Activated CD4-positive, alpha-beta T cell treated with anti-CD3 and anti-CD28 coated beads for 48 hours (primary cell): Measurements from ENCODE around the gene WDR53.
"Not testable (repeated sequence)": the region's sequence is repeated elsewhere in the genome, so short reads cannot be mapped to it uniquely, and the experiment has no call there.

Experiments
- DNase-seq: peaks from one replicate; pipeline ENCODE4 v3.0.0-alpha.2; 2020

WDR53 gene

DNA sequence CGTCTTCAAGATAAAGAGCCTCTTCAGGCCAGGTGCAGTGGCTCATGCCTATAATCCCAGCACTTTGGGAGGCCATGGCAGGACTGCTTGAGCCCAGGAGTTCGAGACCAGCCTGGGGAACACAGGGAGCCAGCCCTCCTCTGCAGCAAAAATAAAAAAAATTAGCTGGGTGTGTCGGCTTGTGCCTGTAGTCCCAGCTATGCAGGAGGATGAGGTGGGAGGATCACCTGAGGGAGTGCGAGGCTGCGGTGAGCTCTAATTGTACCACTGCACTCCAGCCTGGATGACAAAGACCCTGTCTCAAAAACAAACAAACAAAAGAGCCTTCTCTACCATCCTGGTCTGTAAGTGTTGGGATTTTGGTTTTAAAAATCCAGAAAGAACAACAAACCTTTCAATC, 11.1 kb downstream of the WDR53 start:
- no peak for DNase-seq

DNA sequence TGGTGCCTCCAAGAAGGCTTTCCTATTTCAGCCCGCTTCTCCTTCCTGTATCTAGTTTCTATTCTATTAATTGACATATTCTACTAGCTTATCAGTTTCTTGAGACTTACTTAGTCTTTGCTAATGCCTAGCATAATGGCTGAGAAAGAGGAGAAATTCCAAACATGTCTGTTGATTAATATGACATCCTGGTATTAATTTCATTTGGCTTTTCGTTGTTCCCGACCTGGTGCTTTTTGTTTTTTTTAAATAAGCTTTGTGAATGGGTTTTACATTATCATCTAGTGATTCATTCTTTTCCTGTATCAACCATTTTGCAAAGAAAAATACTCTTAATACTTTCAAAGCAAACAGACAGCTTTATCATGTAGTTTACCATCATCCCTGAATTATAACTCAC, 13.1 kb downstream of the WDR53 start:
- DNase-seq: no peak

DNA sequence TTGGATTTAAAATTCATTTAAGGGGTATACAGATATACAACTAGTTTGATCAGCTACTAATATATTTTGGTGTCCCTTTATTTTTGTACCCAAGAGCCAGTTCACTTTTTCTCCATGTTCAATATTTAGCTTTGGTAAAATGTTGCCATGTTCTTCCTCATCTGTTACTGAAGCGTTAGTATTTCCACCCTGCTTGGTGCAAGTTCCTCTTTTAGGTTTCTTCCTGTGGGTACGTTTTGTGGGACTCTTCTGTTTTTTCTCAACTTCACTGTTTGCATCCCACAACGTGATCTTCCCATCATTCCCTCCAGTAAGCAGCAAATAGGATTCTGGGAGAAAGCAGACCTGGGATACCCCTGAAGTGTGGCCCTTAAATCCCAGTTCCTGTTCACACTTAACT, 14.1 kb downstream of the WDR53 start:
- no peak for DNase-seq

DNA sequence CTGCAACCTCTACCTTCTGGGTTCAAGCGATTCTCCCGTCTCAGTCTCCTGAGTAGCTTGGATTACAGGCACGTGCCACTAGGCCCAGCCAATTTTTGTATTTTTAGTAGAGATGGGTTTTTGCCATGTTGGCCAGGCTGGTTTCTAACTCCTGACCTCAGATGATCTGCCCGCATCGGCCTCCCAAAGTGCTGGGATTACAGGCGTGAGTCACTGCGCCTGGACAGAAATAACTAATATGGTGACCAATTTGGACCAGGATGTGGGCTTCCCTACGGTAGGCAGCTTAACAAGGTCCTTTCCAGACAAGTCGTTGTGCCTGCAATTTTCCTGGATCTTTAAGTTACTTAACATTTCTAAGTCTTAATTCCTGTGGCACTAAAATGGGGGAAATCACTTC, 14.8 kb downstream of the WDR53 start:
- no peak for DNase-seq

DNA sequence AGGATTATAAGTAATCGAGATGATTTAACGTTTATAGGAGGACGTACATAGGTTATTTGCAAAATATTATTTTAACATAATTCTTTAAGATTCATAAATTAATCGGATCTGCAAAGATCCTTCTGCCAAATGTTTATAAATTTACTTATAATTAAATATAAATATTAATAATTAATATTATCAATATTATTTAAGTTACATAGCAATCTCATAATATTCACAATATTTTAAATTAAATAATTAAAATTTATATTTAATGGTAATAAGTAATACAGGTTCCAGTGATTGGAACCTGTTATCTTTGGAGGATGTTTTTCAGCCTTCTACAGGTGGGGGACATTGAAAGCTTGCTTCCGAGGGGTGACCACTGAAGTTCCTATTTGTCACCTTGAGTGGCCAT, 16.1 kb downstream of the WDR53 start:
- DNase-seq: no peak

DNA sequence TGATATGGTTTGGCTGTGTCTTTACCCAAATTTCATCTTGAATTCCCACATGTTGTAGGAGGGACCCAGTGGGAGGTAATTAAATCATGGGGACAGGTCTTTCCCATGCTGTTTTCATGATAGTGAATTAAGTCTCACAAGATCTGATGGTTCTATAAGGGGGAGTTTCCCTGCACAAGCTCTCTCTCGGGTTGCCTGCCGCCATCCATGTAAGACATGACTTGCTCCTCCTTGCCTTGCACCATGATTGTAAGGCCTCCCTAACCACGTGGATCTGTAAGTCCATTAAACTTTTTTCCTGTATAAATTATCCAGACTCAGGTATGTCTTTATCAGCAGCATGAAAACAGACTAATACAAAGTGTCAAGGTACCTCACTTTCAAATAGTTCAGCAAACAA, 18.2 kb downstream of the WDR53 start:
- DNase-seq: not testable (repeated sequence)

DNA sequence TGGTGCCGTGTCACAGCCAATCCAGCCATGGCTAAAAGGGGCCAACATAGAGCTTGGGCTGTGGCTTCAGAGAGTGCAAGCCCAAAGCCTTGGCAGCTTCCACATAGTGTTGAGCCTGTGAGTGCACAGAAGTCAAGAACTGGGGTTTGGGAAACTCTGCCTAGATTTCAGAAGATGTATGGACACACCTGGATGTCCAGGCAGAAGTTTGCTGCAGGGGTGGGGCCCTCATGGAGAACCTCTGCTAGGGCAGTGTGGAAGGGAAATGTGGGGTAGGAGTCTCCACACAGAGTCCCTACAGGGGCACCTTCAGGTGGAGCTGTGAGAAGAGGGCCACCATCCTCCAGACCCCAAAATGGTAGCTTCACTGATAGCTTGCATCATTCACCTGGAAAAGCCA, 19.0 kb downstream of the WDR53 start:
- DNase-seq: not testable (repeated sequence)

DNA sequence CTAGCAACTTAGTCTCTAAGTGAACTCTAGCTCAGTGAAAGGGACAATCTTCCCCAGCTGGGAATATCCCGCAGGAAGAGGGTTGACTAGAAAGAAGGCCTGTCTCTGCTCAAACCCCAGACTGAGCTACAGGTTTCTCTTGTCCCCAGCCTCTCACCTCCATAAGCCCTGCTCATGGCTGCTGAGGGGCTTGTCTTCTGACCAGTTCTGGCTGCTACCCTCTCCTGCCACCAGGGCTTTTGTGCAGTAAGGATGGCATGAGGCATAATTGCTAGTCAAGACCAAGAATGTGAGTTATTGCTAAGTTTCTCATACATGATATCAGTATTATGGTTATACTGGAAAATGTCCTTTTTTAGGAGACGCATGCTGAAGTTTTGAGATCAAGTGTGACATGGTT, 21.3 kb downstream of the WDR53 start:
- DNase-seq: no peak

DNA sequence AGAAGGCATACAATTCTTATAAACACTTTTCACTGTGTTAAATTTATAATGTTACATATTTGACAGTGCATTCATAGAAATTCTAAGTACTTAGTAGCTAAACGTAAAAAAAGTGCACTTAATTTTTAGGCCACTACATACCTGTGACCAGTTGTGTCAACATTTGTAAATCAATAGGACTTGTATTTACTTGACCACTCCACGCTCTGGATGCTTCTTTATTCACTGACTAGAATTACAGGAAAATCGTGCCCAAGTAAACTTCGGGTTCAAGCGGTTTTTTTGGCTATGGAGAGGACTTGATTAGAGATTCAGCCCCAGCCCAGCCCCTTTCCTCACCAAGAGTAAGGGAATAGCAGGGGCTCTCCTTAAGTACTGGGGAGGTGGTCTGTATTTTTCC, 21.8 kb downstream of the WDR53 start:
- DNase-seq: no peak

DNA sequence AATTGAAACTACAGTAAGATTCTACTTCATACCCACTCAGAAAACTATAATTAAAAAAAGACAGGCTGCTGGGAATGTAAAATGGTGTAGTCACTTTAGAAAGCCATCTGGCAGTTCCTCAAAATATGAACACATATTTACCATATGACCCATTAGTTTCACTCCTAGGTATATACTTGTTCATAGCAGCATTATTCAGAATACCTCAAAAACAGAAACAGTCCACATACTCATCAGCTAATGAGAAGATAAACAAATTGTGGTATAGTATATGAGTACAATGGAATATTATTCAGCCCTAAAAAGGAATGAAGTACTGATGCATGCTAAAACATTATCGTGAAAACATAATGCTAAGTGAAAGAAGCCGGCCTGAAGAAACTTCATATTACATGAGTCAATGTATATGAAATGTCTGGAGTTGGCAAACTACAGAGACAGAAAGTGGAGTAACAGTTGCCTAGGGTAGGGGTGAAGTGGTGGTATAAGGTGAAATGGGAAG, 23.8 kb downstream of the WDR53 start:
- DNase-seq: no peak

DNA sequence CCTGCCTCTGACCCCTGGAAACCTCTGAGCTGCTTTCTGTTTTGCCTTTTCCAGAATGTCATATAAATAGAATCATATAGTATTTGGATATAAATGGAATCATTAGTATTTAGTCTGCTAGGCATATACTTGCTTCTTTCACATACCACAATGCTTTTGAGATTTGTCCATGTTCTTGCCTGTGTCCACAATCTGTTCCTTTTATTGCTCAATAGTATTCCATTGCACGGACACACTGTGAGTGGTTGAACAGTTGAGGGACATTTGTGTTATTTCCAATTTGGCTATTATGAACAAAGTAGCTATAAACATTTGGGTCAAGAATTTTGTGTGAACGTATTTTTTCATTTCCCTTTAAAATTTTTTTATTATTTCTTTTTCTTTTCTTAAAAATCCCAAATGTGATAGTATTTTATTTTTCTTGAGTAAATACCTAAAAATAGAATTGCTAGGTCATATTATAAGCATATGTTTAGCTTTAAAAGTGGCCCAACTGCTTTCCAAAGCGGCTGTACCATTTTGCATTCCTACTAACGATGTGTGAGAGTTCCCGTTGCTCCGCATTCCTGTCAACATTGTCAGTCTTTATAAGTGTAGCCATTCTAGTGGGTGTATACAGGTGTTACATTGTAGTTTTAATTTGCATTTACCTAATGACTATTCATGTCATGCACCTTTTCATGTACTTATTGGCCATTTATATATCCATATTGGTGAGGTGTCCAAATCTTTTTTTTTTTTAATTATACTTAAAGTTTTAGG, 26.5 kb downstream of the WDR53 start:
- DNase-seq: no peak

DNA sequence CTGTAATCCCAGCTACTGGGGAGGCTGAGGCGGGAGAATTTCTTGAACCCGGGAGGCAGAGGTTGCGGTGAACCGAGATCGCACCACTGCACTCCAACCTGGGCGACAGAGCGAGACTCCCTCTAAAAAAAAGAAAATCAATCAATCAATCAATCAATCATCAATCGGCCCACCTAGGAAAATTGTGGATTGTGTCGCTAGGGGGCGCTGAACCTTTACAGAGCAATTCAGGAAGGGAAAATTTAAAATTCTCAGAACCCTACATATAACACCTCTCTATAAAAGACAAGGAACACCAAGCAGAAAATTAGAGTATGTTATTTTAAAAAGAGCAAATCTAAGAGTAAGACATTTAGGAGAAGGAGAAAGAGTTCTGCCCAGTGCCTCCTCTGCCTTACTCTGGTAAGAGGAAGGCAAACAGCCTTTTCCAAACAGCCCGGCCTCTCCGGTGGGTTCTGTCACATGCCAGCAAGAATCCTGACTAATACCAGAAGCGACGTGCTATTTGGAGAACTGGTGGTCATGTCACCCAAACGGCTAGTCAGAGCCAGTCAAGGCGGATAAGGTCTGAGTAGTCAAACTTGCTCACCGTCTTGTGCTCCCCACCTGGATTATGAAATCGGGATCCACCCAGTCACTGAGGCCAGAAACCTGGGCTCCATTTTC, 30.9 kb downstream of the WDR53 start:
- DNase-seq: peak; percentile 80

DNA sequence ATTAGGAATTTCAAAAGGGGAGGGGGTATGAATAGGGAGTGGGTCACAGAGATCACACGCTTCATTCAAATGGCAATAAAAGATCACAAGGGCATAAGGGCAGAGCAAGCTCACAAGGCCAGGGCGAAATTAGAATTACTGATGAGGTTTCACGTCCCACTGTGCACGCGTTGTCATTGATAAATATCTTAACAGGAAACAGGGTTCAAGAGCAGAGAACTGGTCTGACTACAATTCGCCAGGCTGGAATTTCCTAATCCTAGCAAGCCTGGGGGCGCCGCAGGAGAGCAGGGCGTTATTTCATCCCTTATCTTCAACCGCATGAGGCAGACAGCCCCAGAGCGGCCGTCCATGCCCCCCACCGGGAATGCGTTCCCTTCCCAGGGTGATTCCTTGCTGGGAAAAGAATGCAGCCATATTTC, 35.1 kb downstream of the WDR53 start:
- DNase-seq: no peak

DNA sequence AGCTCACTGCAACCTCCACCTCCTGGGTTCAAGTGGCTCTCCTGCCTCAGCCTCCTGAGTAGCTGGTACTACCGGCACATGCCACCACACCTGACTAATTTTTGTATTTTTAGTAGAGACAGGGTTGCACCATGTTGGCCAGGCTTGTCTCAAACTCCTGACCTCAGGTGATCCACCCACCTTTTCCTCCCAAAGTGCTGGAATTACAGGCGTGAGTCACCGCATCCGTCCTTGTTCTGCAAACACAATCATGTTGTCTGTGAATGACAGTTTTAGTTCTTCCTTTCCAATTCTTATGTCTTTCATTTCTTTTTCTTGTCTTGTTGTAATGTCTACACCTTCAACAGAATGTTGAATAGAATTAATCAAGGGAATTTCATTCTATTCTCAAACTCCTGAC, 36.9 kb downstream of the WDR53 start:
- no peak for DNase-seq

DNA sequence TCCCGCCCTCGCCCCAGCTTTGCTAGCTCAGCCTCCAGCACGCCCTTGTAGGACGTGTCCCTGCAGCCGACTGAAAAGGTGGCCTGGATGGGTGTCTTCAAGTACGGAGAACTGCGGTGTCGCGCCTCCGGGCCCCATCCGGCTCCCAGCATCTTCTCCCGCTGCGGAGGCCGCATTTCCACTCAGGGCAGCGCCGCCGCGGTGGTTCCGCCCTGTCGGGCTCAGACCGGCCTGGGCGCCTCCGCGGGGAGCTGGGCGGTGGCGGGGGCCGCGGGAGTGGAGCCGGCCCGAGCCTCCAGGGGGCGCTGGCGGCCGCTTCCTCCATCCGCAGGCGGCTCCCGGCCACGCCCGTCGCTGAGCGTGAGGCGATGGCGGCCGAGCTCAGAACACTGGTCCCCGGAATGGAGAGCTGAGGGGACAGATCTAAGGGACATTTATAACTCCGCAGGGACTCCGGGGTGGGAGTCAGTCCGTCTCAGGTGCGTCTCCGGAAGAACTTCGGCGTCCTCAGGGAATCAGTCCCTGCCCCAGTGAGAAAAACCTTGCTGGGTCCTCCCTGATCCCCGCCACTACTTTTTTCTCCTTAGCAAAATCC, 39.6 kb downstream of the WDR53 start:
- DNase-seq: peak; percentile 91

DNA sequence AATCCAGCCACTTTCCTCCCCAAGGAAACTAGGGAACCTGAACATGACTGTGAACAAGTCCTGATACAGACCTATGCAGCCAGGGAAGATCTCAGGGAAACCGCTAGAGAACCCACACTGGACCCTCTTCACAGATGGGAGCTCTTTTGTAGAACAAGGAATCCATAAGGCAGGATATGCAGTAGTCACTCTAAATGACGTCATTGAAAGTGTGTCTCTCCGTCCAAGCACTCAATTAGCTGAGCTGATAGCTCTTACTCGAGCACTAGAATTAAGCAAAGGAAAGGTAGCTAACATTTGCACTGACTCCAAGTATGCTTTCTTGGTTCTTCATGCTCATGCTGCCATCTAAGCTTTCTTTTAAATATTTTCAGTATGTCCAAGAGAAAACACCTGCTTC, 43.2 kb downstream of the WDR53 start:
- no peak for DNase-seq

DNA sequence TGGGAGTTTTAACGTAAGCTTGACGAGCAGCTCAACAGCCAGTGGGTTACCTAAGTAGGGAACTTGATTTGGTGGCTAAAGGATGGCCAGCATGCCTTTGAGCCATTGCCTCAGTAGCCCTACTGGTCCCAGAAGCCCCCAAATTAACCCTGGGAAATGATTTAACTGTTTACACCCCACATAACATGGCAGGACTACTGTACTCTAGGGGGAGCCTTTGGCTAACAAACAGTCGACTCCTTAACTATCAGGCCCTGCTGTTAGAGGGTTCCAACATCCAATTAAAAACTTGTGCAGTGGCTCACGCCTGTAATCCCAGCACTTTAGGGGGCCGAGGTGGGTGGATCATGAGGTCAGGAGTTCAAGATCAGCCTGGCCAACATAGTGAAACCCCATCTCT, 43.8 kb downstream of the WDR53 start:
- no peak for DNase-seq

DNA sequence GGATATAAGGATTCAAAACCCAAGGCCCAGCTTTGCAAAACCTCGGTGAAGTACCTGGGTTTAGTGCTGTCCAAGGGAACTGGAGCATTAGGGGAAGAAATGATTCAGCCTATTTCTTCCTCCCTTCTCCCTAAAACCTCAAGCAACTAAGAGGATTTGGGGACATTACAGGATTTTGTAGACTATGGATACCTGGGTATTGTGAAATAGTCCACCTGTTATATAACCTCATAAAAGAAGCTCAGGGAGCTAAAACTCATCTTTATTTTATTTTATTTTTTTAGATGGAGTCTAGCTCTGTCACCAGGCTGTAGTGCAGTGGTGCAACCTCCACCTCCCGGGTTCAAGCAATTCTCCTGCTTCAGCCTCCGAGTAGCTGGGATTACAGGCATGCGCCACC, 44.5 kb downstream of the WDR53 start:
- DNase-seq: no peak

DNA sequence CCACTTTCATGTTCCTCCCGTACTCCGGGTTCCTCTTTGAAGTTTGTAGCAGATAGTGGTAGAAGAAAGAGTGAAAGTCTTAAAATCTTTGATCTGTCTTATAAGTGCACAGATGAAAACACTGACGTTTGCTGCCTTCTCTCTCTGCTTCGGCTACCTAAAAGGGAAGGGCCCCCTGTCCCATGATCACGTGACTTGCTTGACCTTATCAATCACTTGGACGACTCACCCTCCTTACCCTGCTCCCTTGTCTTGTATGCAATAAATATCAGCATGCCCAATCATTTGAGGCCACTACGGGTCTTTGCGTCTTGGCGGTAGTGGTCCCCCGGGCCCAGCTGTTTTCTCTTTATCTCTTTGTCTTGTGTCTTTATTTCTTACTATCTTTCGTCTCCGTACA, 47.1 kb downstream of the WDR53 start:
- DNase-seq: not testable (repeated sequence)

DNA sequence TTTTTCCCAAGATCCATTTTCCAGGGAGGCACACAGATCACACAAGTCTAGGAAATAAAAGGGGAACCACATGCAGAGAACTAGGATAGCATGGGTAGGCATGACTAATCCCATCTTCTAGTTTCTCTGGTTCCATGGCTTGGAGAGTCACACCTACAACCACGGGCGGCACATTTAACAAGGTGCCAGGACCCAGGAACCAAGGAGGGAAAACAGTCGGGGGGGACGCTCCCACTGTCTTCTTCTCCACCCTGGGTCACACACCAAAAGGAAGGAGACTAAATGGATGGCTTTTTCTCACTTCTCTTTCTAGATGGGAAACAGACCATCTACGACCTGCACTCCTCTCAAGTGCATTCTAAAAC, 48.7 kb downstream of the WDR53 start:
- DNase-seq: peak; percentile 51

DNA sequence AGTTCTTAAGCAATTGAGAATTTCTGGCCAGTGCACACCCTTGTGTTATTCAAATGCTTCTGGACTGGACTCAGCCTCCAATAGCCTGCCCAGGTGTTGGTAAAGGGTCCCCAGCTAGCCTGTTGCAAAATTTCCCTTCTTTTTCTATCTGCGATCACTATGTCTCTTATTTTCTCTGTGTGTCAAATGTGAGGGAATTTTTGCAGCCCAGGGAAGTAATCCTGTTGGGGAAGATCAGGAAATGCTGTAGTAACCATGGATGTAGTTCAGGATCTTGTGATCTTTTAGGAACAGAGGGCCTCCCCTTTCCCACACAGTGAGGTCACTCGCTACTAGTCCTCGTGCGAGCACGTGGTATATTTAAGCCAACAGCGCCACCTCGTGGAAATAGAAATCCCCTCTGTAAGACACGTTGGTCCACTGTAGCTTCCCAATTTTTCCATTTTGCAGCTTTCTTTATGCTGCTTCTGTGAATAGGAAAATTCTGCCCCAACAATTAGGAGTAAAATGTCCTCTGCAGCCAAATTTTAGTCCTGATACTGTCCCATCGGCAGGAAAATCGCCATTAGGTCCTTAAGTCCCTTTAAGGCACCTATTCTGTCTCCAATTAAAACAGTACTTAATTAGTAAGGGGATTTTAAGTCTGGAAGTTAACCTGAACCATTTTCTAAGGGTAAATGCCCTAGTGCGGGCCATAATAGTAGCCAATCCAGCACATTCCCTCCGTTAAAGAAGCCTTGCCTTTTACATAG, 49.2 kb downstream of the WDR53 start:
- DNase-seq: peak; percentile 80

DNA sequence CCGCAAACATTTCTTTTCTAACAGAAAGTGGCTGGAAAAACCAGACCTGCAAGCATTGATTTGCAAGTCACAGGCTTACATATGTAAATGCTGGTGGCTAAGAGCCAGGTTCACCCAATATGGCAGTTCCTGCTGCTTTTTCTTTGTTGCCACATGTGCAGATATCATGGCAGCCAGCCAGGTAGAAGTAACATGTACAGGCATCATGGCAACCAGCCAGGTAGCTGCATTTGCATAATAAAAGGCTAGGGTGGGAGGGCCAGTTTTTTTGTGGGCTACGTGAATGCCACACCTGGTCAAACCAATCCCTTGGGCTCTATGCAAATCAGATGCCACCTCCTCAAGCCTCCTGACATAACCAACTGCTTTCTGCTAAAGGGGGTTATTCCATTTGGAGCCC, 50.4 kb downstream of the WDR53 start:
- DNase-seq: no peak

DNA sequence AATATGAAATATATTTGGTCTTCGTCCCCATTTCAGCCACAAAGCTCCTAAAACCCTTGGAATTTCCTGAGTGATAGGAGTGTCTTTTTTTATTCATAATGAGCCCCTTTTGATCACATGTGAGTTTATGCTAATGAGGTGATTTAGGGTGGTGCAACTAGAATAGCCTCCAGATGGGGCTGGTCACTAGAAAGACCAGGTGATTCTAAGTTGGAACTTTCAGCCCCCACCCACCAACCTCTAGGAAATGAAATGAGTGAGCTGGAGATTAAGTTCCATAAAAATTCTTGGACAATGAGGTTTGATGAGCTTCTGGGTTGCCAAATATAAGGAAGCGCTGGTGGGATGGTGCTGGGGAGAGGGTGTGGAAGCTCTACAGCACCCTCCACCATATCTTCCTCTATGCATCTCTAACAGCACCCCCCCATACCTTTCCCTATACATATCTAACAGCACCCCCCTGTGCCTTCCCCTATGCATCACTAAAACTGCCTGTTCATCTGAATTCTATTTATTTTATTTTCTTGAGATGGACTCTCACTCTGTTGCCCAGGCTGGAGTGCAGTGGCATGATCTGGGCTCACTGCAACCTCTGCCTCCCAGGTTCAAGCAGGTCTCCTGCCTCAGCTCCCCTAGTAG, 51.1 kb downstream of the WDR53 start:
- no peak for DNase-seq
